Upper lobe of right lung (tissue), 1 donor: ENCODE data around the gene FLYWCH2. TPM values are rescaled to one million over a fixed set of nuclear protein-coding genes. Genes with fewer than 3 reads are reported as not detected.

Experiments
- ATAC-seq: fragments of 200-7000 bp; cut with Tn5 transposase; one replicate; pipeline ENCODE4 v1.9.1; 2020; ENCODE audit warnings: mild to moderate bottlenecking, moderate library complexity
- DNase-seq: peaks from one replicate; pipeline ENCODE4 v3.0.0-alpha.2; 2020
- H3K27ac ChIP-seq: fragments of 200-600 bp; one replicate; pipeline ENCODE4 v1.8.0; 2022
- H3K27me3 ChIP-seq: fragments of 200-600 bp; one replicate; pipeline ENCODE4 v1.8.0; 2022; ENCODE audit warnings: mild to moderate bottlenecking
- H3K36me3 ChIP-seq: fragments of 200-600 bp; one replicate; pipeline ENCODE4 v1.8.0; 2022
- H3K4me1 ChIP-seq: fragments of 200-600 bp; one replicate; pipeline ENCODE4 v1.8.0; 2022
- H3K4me3 ChIP-seq: fragments of 200-600 bp; one replicate; pipeline ENCODE4 v1.8.0; 2022; ENCODE audit warnings: mild to moderate bottlenecking
- H3K9me3 ChIP-seq: fragments of 200-600 bp; one replicate; pipeline ENCODE4 v1.8.0; 2022
- intact Hi-C: fragments of 100-400 bp; cut with DNase I; formaldehyde crosslinking; loops from one replicate; pipeline ENCODE4 v1.11.0; 2022
- total RNA-seq: library from RNA; stranded (reverse); fragmentation: NEBNext Ultra II Directional; extraction: Animal tissue kit (Norgen Biotek cat#: 25700); gene quantifications from one replicate; pipeline ENCODE4 v1.2.1, GENCODE V29; 2021
- TF ChIP-seq, protein P1 (sequence below): fragments of 200-600 bp; IDR thresholded peaks from one replicate; pipeline ENCODE4 v1.8.0; 2022; ENCODE audit warnings: antibody characterized with exemption
- donor health status: DM: no; HTN: yes; CAD: no; lungs with severe emphysema.

FLYWCH2 gene
- total RNA-seq, 1 donor from 2014 or later, result 29.0 TPM

DNA sequence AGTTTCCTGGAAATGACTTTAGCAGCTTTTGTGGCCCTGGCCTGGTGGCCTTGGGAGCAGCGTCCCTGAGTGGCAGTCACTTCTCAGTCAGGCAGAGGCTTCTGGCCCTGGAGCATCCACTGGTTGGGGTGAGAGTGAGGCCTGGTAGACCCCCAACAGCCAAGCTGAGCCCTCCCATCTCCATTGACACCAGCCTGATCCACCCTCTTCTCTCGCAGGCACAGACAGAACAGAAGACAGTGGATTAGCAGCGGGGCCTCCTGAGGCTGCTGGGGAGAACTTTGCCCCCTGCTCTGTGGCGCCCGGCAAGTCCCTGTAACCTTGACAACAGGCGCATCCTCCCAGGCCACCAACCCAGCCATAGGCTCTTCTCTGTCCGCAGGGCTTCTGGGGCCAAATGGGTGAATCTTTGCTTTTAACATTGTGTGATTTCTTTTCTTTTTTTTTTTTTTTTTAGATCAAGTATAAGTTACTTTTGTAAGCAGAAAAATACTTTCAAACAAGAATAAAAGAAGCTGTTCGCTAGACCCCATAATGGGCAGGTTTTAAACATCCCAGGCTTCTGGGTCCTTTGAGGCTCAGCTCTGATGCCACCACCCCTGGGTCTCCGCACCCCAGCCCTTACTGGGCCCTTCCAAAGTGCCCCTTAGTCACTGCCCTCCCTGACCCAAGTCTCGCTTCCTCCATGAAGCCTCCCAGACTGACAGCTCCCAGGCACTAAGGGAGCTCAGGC, 16.0 kb downstream of the FLYWCH2 start:
- TF ChIP-seq, protein P1, sequence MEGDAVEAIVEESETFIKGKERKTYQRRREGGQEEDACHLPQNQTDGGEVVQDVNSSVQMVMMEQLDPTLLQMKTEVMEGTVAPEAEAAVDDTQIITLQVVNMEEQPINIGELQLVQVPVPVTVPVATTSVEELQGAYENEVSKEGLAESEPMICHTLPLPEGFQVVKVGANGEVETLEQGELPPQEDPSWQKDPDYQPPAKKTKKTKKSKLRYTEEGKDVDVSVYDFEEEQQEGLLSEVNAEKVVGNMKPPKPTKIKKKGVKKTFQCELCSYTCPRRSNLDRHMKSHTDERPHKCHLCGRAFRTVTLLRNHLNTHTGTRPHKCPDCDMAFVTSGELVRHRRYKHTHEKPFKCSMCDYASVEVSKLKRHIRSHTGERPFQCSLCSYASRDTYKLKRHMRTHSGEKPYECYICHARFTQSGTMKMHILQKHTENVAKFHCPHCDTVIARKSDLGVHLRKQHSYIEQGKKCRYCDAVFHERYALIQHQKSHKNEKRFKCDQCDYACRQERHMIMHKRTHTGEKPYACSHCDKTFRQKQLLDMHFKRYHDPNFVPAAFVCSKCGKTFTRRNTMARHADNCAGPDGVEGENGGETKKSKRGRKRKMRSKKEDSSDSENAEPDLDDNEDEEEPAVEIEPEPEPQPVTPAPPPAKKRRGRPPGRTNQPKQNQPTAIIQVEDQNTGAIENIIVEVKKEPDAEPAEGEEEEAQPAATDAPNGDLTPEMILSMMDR, result no peak
- Histone ChIP-seq H3K4me3 (no peak overlapping the region), H3K9me3 (no peaks in the 10 kb centered on the region), H3K36me3 (peaks cover 7% of the 10 kb centered on the region), H3K27me3 (no peaks in the 10 kb centered on the region), H3K4me1 (peaks cover 6% of the 10 kb centered on the region), H3K27ac (no peak overlapping the region)
- ATAC-seq (no peak), DNase-seq (no peak)
- intact Hi-C loops, result no loop called here

DNA sequence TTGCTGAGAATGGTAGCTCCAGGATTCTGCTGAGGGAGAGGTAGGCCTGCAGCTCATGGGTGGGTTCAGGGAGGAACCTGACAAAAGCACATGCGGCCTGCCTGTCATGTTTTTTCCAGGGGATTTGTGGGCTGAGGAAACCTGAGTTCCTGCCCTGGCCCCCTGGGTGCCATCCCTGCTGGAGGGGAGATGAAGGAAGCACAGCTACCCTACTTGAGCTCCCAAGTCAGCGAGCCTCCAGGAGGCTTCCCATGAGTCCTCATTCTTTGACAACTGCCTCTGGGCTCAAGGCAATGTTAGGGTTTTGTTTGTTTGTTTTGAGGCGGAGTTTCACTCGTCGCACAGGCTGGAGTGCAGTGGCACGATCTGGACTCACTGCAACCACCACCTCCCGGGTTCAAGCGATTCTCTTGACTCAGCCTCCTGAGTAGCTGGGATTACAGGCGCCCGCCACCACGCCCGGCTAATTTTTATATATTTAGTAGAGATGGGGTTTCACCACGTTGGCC, 16.6 kb downstream of the FLYWCH2 start:
- peaks cover 6% of the 10 kb centered on the region for H3K4me1 ChIP-seq
- no peak overlapping the region for H3K4me3 ChIP-seq
- H3K27ac ChIP-seq, result no peak overlapping the region
- H3K36me3 ChIP-seq, result peaks cover 7% of the 10 kb centered on the region
- no peak for ATAC-seq
- no peaks in the 10 kb centered on the region for H3K9me3 ChIP-seq
- TF ChIP-seq, protein P1, result no peak
- intact Hi-C loops, result no loop called here
- no peak for DNase-seq
- no peaks in the 10 kb centered on the region for H3K27me3 ChIP-seq

- intact Hi-C loops, result no loop called here
- DNase-seq, result no peak
- no peak for ATAC-seq
- no peak overlapping the region for H3K4me3 ChIP-seq
- H3K27me3 ChIP-seq, result no peaks in the 10 kb centered on the region
- H3K27ac ChIP-seq, result no peak overlapping the region
- H3K9me3 ChIP-seq, result no peaks in the 10 kb centered on the region
- TF ChIP-seq, protein P1, result no peak
- H3K36me3 ChIP-seq, result peaks cover 7% of the 10 kb centered on the region
- peaks cover 6% of the 10 kb centered on the region for H3K4me1 ChIP-seq
Observed at GRCh38 chr16:2900526-2901075, 17.6 kb downstream of the FLYWCH2 start.

DNA sequence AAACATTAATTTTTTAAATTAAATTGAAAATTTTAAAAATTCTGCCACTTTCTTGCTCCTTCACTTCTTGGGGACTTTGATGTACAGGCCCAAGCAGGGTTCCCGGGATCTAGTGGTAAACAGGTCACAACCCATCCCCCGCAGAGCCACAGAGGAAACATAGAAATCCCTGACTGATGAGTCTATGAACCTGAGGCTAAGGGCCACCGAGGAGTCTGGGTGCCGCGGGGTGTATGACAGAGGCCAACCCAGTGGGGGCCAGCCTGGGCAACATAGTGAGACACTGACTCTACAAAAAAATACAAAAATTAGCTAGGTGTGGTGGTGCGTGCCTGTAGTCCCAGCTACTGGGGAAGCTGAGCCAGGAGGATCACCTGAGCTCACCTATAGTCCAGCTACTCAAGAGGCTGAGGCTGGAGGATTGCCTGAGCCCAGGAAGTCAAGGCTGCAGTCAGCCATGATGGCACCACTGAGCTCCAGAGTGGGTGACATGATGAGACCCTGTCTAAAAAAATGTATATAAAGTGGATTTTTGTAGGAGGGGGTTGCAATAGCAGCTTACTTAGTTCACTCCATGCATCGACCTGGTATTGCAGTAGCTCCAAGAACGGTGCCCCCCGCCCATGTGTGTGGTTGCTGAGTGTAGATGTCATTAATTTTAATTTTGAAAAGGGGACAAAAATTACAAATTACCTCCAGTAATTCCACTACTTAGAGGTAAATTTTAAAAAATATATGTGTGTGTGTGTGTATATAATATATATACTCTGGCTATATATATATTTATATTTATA, 19.5 kb downstream of the FLYWCH2 start:
- DNase-seq (no peak), ATAC-seq (no peak)
- H3K9me3 ChIP-seq, result no peaks in the 10 kb centered on the region
- H3K27ac ChIP-seq, result no peak overlapping the region
- H3K4me1 ChIP-seq, result peaks cover 6% of the 10 kb centered on the region
- no peaks in the 10 kb centered on the region for H3K27me3 ChIP-seq
- intact Hi-C loops, result no loop called here
- H3K36me3 ChIP-seq, result no peaks in the 10 kb centered on the region
- TF ChIP-seq, protein P1, result no peak
- H3K4me3 ChIP-seq, result no peak overlapping the region

DNA sequence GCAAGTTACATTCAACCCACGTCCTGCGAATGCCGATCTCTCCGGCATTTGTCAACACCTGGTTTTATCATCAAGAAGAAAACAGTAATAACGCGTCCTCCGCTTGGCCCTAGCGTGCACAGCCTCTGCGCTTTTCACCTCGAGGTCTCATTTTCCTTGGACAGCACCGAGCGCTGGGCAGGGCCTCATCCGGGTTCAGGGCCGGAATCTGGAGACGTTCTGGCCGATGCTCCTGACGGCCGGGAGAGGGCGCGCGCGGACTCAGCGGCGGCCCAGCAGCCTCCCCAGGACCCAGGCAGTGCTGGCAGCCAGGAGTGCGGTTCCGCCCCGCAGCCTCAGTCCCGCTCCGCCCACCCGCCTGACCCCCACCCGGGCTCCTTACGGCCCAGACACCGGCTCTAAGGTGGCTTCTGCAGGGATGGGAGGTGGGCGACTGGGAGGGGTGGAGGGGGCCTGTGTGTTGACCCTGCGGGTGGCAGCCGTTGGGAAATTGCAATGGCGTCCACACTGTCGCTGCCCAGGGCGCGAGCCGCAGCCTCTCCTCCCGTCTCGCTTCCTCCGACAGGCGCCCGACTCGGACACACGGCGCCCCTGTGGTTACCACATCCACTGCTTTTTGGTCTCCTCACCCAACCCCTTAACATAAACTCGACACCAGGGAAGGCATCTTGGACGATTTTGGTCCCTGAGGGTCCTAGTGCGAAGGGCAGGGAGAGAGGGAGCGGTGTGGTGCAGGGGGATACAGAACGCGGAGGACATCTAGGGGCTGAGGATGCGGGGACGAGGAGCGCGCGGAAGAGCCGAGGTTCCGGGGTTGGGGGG, 21.3 kb downstream of the FLYWCH2 start:
- TF ChIP-seq, protein P1, result peak; percentile 96
- H3K27ac ChIP-seq, result peak overlapping the region; percentile 89
- H3K4me1 ChIP-seq, result peaks cover 6% of the 10 kb centered on the region
- intact Hi-C loops, result no loop called here
- H3K9me3 ChIP-seq, result no peaks in the 10 kb centered on the region
- peak overlapping the region; percentile 86 for H3K4me3 ChIP-seq
- H3K27me3 ChIP-seq, result no peaks in the 10 kb centered on the region
- no peaks in the 10 kb centered on the region for H3K36me3 ChIP-seq
- ATAC-seq (peak; percentile 74), DNase-seq (peak; percentile 93)
